HepG2 (cell line): ENCODE measurements around the gene RAB24. TPM values are rescaled to one million over a fixed set of nuclear protein-coding genes. Genes with fewer than 3 reads are reported as not detected.

ENCODE experiments used
- HOXA7 ChIP-seq: sonication (generic); formaldehyde crosslinking; IDR thresholded peaks from 2 replicates; pipeline ENCODE4 v1.8.1; 2022; ENCODE audit warnings: mild to moderate bottlenecking, missing genetic modification reagents, moderate library complexity
- JUNB ChIP-seq: sonication (generic); formaldehyde crosslinking; IDR thresholded peaks from 2 replicates; pipeline ENCODE4 v1.8.0; 2022; ENCODE audit warnings: missing genetic modification reagents, mild to moderate bottlenecking, borderline replicate concordance
- MLLT10 ChIP-seq: sonication (generic); formaldehyde crosslinking; IDR thresholded peaks from 2 replicates; pipeline ENCODE4 v1.4.0; 2020; ENCODE audit warnings: missing genetic modification reagents
- MYC ChIP-seq: sonication (generic); formaldehyde crosslinking; IDR thresholded peaks from 2 replicates; pipeline ENCODE4 v1.9.0; 2021; ENCODE audit warnings: missing genetic modification reagents, borderline replicate concordance
- NFATC3 ChIP-seq: sonication (generic); formaldehyde crosslinking; IDR thresholded peaks from 2 replicates; pipeline ENCODE4 v1.5.1; 2020; ENCODE audit warnings: mild to moderate bottlenecking, missing genetic modification reagents
- NFKB2 ChIP-seq: sonication (generic); formaldehyde crosslinking; IDR thresholded peaks from 2 replicates; pipeline ENCODE4 v1.4.0; 2020; ENCODE audit warnings: missing genetic modification reagents, borderline replicate concordance
- PRDM4 ChIP-seq: sonication (generic); formaldehyde crosslinking; IDR thresholded peaks from 2 replicates; pipeline ENCODE4 v1.9.0; 2021; ENCODE audit warnings: missing genetic modification reagents, borderline replicate concordance
- RAD21 ChIP-seq: fragments of 450-650 bp; formaldehyde crosslinking; IDR thresholded peaks from 2 replicates; pipeline ENCODE4 v1.5.0; 2020; ENCODE audit warnings: mild to moderate bottlenecking
- TCF7 ChIP-seq: sonication (generic); IDR thresholded peaks from 2 replicates; pipeline ENCODE4 v1.6.1; 2016; ENCODE audit warnings: antibody characterized with exemption, low read depth
- ZC3H13 ChIP-seq: sonication (generic); formaldehyde crosslinking; IDR thresholded peaks from 2 replicates; pipeline ENCODE4 v1.8.1; 2023; ENCODE audit warnings: mild to moderate bottlenecking, missing genetic modification reagents, moderate library complexity
- ZFP36L1 ChIP-seq: sonication (generic); formaldehyde crosslinking; IDR thresholded peaks from 2 replicates; pipeline ENCODE4 v1.8.0; 2022; ENCODE audit warnings: mild to moderate bottlenecking, missing genetic modification reagents, moderate library complexity
- ZKSCAN8 ChIP-seq: IDR thresholded peaks from 2 replicates; pipeline ENCODE4 v1.6.1; 2016; ENCODE audit warnings: borderline replicate concordance, missing genetic modification reagents, missing compliant biosample characterization
- ZNF431 ChIP-seq: sonication (generic); formaldehyde crosslinking; IDR thresholded peaks from 2 replicates; pipeline ENCODE4 v1.9.0; 2022; ENCODE audit warnings: missing genetic modification reagents, low read depth, mild to moderate bottlenecking, borderline replicate concordance
- ZNF546 ChIP-seq: sonication (generic); formaldehyde crosslinking; conservative IDR thresholded peaks from 2 replicates; pipeline ENCODE4 v1.8.1; 2023; ENCODE audit warnings: mild to moderate bottlenecking, missing genetic modification reagents
- polyA plus RNA-seq, 8 experiments: library from polyadenylated mRNA; depleted of rRNA in 3 of 8; stranded (reverse) in 7 of 8; unstranded in 1 of 8; fragments of >200 nt; fragmentation: Illumina TruSeq in 4 of 8; extraction: Trizol in 4 of 8; gene quantifications; 2 replicates each; pipeline versions ENCODE4 v1.2.1 to v1.2.3, GENCODE V29; 2011 to 2016; ENCODE audit warnings: low read depth in 4 of 8, missing spikeins in 1 of 8, mixed read lengths in 1 of 8; ENCODE audit not compliant: insufficient read depth in 1 of 8
- total RNA-seq, 5 experiments: library from RNA; depleted of rRNA; stranded (reverse); fragments of >200 nt; fragmentation: Illumina TruSeq; extraction: Trizol; gene quantifications; 2 replicates each; pipeline ENCODE4 v1.2.3, GENCODE V29; 2016; ENCODE audit warnings: low read depth in 1 of 5
- TF ChIP-seq, protein P1 (sequence below), 2 experiments: sonication (generic) in 1 of 2; formaldehyde crosslinking in 1 of 2; IDR thresholded peaks; 2 replicates each; pipeline versions ENCODE4 v1.6.1 to v1.9.0; 2014 to 2022; ENCODE audit warnings: antibody characterized with exemption in 1 of 2, borderline replicate concordance in 1 of 2, inconsistent platforms in 1 of 2, low read depth in 1 of 2, missing genetic modification reagents in 1 of 2
- TF ChIP-seq, protein P2 (sequence below): IDR thresholded peaks from 2 replicates; pipeline ENCODE4 v1.6.1; 2016; ENCODE audit warnings: control low read depth

The RAB24 gene
- total and polyA plus RNA-seq, 2 of the 13 experiments (the other 11 are each of a cell fraction or from before 2014, with no cell fraction given): 22.9 to 63.7 TPM

GRCh38 chr5:177336112-177336511, 32.6 kb upstream of the RAB24 start (continued):
- no peak for TF ChIP-seq PRDM4
- TF ChIP-seq ZC3H13 (CRISPR knock-in tag): no peak
- no peak for TF ChIP-seq TCF7
- no peak for TF ChIP-seq ZFP36L1 (CRISPR knock-in tag)
- TF ChIP-seq ZNF546 (CRISPR knock-in tag): no peak
- no peak for TF ChIP-seq JUNB (CRISPR knock-in tag)
- TF ChIP-seq, protein P1, sequence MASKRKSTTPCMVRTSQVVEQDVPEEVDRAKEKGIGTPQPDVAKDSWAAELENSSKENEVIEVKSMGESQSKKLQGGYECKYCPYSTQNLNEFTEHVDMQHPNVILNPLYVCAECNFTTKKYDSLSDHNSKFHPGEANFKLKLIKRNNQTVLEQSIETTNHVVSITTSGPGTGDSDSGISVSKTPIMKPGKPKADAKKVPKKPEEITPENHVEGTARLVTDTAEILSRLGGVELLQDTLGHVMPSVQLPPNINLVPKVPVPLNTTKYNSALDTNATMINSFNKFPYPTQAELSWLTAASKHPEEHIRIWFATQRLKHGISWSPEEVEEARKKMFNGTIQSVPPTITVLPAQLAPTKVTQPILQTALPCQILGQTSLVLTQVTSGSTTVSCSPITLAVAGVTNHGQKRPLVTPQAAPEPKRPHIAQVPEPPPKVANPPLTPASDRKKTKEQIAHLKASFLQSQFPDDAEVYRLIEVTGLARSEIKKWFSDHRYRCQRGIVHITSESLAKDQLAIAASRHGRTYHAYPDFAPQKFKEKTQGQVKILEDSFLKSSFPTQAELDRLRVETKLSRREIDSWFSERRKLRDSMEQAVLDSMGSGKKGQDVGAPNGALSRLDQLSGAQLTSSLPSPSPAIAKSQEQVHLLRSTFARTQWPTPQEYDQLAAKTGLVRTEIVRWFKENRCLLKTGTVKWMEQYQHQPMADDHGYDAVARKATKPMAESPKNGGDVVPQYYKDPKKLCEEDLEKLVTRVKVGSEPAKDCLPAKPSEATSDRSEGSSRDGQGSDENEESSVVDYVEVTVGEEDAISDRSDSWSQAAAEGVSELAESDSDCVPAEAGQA (IDR thresholded peaks at IDR 0.05; ENCODE audit: low read depth): no peak
- TF ChIP-seq, protein P1 (CRISPR knock-in tag; IDR thresholded peaks at IDR 0.05; ENCODE audit: borderline replicate concordance): no peak
- TF ChIP-seq HOXA7: no peak
- TF ChIP-seq ZKSCAN8 (CRISPR knock-in tag): no peak
- TF ChIP-seq, protein P2, sequence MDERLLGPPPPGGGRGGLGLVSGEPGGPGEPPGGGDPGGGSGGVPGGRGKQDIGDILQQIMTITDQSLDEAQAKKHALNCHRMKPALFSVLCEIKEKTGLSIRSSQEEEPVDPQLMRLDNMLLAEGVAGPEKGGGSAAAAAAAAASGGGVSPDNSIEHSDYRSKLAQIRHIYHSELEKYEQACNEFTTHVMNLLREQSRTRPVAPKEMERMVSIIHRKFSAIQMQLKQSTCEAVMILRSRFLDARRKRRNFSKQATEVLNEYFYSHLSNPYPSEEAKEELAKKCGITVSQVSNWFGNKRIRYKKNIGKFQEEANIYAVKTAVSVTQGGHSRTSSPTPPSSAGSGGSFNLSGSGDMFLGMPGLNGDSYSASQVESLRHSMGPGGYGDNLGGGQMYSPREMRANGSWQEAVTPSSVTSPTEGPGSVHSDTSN (CRISPR knock-in tag): no peak
- no peak for TF ChIP-seq NFKB2 (CRISPR knock-in tag)
- peak; percentile 87 for TF ChIP-seq RAD21 (CRISPR knock-in tag)
- TF ChIP-seq NFATC3 (CRISPR knock-in tag): no peak
- peak; percentile 21; the same call in 1 of the 2 replicates for TF ChIP-seq MYC (CRISPR knock-in tag)
- TF ChIP-seq ZNF431: no peak
- TF ChIP-seq MLLT10 (CRISPR knock-in tag): no peak
